HG03097 (cell line): ENCODE results near the gene SLC16A5.
"Not testable (repeated sequence)": the region's sequence is repeated elsewhere in the genome, so short reads cannot be mapped to it uniquely, and the experiment has no call there.

ENCODE experiments used
- ATAC-seq: cut with Tn5 transposase; IDR thresholded peaks from one replicate; pipeline ENCODE4 v1.9.1; 2021; ENCODE audit not compliant: unreplicated experiment, low FRiP score

SLC16A5 gene

GRCh38 chr17:75108193-75108592, 20.4 kb downstream of the SLC16A5 start:
- ATAC-seq: no peak

DNA sequence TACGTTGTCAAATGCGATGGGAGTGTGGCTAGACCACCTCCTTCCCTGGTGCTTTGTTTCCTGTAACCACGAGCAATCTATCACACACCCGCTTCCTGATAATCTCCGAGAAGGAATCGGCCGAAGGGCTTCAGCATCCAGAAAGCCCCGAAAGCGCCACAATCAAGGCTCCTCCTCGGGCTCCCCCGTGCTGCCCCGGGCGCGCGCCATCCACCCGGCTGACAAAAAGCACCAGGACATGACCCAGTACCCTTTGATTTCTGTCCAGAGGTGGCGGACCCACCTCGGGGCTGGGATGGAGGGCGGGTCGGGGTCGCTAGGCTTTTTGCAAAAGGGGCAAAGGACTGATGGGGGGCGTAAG, 21.3 kb downstream of the SLC16A5 start:
- ATAC-seq: no peak

DNA sequence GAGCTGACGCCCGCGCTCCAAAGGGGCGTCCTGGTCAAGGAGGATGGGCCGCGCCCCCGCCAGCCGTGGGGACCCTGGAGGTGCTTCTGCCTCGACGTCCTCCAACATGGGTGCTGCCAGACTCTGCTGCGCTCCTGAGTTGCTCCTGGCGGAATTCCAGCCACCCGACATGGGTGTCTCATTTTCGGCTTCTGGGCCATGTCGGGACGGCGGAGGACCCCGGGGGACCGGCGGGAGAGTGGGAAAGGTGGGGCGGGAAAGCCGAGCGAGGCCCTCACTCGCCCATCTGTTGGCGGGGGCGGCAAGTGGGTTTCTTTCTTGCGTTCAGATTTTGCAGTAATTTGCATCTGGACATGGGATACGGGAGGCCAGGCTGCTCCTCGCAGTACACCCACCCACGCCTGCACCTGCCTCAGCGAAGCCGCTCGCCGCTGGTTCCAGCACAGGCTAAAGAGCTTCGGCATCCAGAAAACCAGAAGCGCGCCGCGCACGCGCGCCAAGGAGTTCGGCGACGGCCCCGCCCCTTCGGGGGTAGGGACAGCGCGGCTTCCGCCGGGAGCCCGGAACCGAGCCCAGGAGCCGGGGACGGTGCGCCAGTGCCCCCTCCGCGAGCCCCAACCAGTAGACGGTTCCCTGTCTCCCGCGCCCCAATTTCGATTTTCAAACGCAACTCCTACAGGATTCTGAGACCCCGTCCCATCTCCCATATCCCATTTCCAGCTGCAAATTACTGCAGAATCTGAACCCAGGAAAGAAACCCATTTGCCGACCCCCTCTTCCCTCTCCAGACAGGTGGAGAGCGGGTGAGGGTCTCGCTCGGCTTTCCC, 21.9 kb downstream of the SLC16A5 start, which contains the start of gene ARMC7:
TSS of gene ARMC7 (plus strand) at position 563 of the 827 bp plus-strand sequence. CDS start 320 bp downstream, outside the sequence.
- peak; percentile 61 for ATAC-seq

GRCh38 chr17:75110234-75110937, 22.6 kb downstream of the SLC16A5 start:
- ATAC-seq: no peak

- no peak for ATAC-seq
Observed at GRCh38 chr17:75111777-75112335, 24.1 kb downstream of the SLC16A5 start.

DNA sequence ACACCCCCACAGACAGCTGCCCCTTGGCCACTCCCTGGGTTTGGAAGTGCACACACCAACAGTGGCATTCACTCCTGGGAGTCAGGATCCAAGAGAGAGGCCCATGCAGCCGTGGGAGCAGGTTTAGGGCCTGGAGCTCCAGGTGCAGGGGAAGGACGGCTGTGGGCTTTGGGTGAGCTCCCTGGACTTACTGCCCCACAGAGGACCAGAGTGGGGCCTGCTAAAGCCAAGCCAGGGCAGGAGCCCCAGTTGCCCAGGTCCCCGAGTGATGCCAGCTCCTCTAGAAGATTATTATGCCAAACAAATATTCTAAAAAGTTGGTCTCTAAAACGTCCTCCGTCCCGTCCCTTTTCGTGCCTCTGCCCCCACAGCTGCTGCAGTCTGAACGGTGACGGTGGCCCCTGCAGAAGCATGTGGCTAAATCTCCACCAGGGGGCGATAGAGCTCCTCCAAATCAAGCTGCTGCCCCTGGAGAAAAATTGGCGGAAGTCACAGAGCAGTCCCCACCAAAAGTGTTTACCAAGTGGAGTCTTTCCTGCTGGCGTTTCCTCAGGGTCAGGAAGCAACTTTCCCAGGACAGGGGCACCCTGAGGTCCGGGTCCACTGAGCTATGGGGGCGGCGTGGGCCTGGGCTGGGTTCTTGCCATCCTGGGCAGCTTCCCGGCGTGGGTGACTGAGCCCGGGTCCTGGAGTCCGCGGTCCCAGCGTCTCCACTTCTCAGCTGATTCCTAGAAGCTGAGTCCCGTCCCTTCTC, 26.2 kb downstream of the SLC16A5 start:
- no peak for ATAC-seq

DNA sequence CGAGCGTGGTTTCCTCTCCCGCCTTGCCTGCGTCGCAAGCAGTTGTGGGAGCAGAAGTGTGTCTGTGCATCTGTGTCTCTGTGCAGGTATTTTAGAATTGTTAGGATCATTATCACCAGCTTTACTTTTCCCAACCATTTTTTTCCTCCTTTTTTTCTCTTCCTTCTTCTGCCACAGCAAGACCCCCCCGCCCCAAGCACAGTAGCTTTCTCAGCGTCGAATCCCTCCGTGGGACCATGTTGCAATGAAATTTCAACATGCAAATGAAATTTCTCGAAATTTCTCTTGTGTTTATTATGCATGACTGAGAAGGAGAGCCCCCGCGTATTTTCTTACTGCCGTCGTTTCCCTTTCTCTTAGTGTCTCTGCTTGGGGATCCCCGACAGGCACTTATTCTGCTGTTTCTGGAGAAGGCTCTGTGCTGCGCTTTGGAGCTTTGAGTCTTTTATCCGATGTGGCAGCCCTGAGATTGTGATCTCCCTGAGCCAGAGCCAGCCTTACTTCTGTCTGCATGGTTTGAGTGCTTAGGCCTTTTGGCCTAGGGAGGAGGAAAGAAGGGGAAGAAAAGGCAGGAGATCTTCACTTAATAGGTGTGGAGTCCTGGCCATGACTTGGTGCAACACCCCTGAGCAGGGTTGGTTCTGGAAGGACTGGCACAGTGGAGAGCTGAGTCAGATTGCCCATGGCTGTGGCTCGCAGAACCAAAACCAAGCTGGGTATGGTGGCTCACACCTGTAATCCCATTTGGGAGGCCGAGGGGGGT, 27.0 kb downstream of the SLC16A5 start:
- ATAC-seq: no peak

GRCh38 chr17:75115555-75115954, 27.8 kb downstream of the SLC16A5 start:
- ATAC-seq: no peak

DNA sequence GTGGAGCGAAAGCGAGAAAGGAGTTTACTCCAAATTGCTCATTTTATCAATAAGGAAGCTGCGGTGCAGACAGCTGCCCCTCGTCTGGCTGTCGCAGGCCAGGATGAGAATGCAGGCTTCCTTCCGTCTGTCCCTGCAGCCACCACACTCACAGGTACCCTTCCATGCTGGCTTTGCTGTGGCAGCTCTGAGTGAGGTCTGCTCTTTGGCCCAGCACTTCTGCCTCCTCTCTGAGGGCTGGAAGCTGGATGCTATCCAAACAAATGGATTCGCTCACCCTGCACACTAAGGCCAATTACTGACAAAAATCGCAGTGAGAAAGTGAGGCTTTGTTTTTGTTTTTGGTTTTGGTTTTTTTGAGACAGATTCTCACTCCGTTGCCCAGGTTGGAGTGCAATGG, 29.0 kb downstream of the SLC16A5 start:
- no peak for ATAC-seq

- ATAC-seq: no peak
Observed at GRCh38 chr17:75118307-75118706, 30.6 kb downstream of the SLC16A5 start.

DNA sequence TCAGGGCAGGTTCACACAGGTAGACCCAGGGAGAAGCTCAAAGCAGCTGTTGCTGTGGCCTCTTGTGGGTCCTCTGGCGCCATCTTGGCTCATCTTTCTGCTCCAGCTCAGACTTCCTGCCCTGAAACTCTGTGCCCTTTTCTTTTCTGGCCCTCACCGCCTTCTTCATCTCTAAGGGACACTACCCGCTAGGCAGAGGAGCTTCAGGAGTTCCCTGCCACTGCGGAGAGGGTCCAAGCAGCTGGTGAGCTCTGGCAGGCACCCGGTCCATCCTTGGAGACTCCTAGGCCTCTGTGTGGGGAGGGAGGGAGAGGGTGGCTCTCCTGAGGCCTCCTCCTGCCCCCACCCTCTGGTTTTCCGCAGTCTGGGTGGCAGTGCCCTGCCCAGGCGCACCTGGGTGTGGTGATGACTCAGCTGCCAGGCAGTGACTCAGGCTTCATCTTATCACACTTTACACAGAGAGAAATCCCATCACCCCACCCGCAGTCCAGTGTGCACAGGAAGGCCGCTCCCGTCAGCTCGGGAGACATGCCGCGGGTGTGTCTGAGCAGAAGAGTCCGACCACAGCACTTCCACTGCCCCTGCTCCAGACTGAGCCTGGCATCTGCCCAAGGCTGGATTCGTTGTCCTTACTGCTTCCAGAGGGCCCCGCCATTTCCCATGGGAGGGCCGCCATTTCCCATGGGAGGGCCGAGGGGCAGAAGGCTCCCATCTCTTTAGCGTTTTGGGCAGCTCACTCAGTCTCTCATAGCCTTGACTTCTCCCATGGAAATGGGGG, 36.5 kb downstream of the SLC16A5 start:
- ATAC-seq: no peak

DNA sequence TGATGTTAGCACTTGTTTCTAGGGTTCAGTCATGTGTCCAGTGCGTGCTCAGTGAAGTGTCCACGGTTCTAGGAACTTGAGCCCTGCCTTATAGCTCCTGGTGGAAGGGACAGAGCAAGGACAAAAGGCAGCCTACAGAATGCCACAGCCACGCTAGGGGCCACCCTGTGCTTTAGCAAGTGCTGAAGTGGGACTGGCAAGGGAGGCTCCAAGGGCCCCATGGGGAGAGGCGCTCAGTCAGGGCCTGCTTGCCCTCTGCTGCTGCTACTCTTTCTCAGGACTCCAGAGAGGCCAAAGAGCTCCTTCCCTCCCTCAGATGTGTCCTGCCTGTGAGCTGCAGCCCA, 37.0 kb downstream of the SLC16A5 start:
- ATAC-seq: no peak

DNA sequence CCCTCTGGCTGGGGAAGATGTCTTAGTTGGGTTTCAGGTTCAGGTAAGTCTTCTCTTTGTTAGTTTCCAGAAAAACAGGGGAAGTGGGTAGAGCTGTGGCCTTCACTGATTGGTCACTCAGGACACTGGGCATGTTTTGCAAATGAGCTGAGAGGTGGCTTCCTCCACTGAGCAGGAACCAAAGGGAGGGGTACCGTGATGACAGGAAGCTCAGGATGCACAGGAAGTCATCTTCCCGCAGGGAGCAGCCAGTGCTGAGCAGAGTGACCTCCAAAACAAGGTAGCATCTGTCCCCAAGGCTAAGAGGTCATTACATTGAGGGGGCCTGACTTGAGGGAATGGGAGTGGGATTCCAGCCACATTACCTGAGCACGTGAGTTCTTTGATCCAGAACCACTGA, 38.2 kb downstream of the SLC16A5 start:
- no peak for ATAC-seq

DNA sequence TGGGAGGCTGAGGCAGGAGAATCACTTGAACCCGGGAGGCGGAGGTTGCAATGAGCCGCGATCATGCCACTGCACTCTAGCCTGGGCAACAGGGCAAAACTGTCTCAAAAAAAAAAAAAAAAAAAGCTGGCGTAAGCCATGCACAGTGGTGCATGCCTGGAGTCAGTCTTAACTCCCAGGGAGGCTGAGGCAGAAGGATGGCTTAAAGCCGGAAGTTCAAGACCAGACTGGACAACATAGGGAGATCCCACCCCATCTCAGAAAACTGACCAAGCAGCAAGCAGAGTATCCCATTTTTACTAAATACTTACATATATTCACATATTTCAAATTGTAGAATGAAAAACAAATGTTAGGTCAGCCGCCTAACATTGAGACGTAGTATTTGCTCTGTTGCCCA, 39.2 kb downstream of the SLC16A5 start:
- no peak for ATAC-seq

DNA sequence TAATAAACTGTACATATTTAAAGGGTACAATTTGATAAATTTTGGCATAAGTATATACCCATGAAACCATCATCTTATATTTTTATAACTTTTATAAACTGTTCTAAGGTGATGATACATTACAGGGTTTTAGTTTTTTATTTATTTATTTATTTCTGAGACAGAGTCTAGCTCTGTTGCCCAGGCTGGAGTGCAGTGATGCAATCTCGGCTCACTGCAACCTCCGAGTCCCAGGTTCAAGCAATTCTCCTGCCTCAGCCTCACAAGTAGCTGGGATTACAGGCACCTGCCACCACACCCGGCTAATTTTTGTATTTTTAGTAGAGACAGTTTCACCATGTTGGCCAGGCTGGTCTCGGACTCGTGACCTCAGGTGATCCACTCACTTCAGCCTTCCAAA, 40.2 kb downstream of the SLC16A5 start:
- ATAC-seq: not testable (repeated sequence)

GRCh38 chr17:75128694-75129505, 41.1 kb downstream of the SLC16A5 start:
- ATAC-seq: no peak

GRCh38 chr17:75129576-75129975, 41.8 kb downstream of the SLC16A5 start:
- ATAC-seq: no peak

GRCh38 chr17:75130059-75130631, 42.4 kb downstream of the SLC16A5 start:
- no peak for ATAC-seq
